Glutamatergic neuron (in vitro differentiated cells): Measurements from ENCODE around the gene PMM2. TPM values are rescaled to one million over a fixed set of nuclear protein-coding genes. Genes with fewer than 3 reads are reported as not detected.
A peak's percentile ranks its signal among the peaks of the same experiment; 100 is the strongest.

Experiments
- DNase-seq: peaks from one replicate; pipeline ENCODE4 v3.0.0; 2022
- H3K27ac Mint-ChIP-seq: one replicate; pipeline ENCODE4 v1.8.0; 2020; ENCODE audit warnings: mild to moderate bottlenecking, mixed read lengths, inconsistent platforms; ENCODE audit not compliant: unreplicated experiment
- H3K27me3 Mint-ChIP-seq: one replicate; pipeline ENCODE4 v1.8.0; 2020; ENCODE audit warnings: mild to moderate bottlenecking, moderate library complexity, mixed read lengths, inconsistent platforms; ENCODE audit not compliant: unreplicated experiment
- H3K36me3 Mint-ChIP-seq: one replicate; pipeline ENCODE4 v1.8.0; 2020; ENCODE audit warnings: mild to moderate bottlenecking, mixed read lengths, inconsistent platforms; ENCODE audit not compliant: unreplicated experiment
- H3K4me1 Mint-ChIP-seq: one replicate; pipeline ENCODE4 v1.8.0; 2020; ENCODE audit warnings: mild to moderate bottlenecking, low read depth, mixed read lengths, inconsistent platforms; ENCODE audit not compliant: unreplicated experiment
- H3K4me3 Mint-ChIP-seq: one replicate; pipeline ENCODE4 v1.8.0; 2020; ENCODE audit warnings: mild to moderate bottlenecking, mixed read lengths, inconsistent platforms; ENCODE audit not compliant: unreplicated experiment
- H3K9me3 Mint-ChIP-seq: one replicate; pipeline ENCODE4 v1.8.0; 2020; ENCODE audit warnings: mild to moderate bottlenecking, moderate library complexity, mixed read lengths, inconsistent platforms; ENCODE audit not compliant: unreplicated experiment
- total RNA-seq: library from RNA; stranded (reverse); fragmentation: NEBNext Ultra II Directional; extraction: Animal tissue kit (Norgen Biotek cat#: 25700); gene quantifications from one replicate; pipeline ENCODE4 v1.2.1, GENCODE V29; 2021; ENCODE audit not compliant: unreplicated experiment
- TF ChIP-seq, protein P1 (sequence below): fragments of 200-600 bp; sonication (generic); IDR thresholded peaks from one replicate; pipeline ENCODE4 v1.5.0; 2021; ENCODE audit not compliant: partially characterized antibody, unreplicated experiment

The PMM2 gene
- total RNA-seq, 1 donor from 2014 or later: 23.2 TPM

GRCh38 chr16:8887952-8888560 lies 90.4 kb downstream of the PMM2 start:
- H3K27me3 Mint-ChIP-seq: peaks cover 12% of the 10 kb centered on the region

GRCh38 chr16:8888951-8889892 lies 91.6 kb downstream of the PMM2 start:
- no peak overlapping the region for H3K27ac Mint-ChIP-seq
- TF ChIP-seq, protein P1, sequence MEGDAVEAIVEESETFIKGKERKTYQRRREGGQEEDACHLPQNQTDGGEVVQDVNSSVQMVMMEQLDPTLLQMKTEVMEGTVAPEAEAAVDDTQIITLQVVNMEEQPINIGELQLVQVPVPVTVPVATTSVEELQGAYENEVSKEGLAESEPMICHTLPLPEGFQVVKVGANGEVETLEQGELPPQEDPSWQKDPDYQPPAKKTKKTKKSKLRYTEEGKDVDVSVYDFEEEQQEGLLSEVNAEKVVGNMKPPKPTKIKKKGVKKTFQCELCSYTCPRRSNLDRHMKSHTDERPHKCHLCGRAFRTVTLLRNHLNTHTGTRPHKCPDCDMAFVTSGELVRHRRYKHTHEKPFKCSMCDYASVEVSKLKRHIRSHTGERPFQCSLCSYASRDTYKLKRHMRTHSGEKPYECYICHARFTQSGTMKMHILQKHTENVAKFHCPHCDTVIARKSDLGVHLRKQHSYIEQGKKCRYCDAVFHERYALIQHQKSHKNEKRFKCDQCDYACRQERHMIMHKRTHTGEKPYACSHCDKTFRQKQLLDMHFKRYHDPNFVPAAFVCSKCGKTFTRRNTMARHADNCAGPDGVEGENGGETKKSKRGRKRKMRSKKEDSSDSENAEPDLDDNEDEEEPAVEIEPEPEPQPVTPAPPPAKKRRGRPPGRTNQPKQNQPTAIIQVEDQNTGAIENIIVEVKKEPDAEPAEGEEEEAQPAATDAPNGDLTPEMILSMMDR: no peak
- H3K4me3 Mint-ChIP-seq: no peak overlapping the region
- H3K36me3 Mint-ChIP-seq: peaks cover 6% of the 10 kb centered on the region
- no peak for DNase-seq
- peaks cover 39% of the 10 kb centered on the region for H3K4me1 Mint-ChIP-seq
- H3K27me3 Mint-ChIP-seq: peaks cover 12% of the 10 kb centered on the region
- peaks cover 11% of the 10 kb centered on the region for H3K9me3 Mint-ChIP-seq

More at GRCh38 chr16:8887952-8888560, 90.4 kb downstream of the PMM2 start:
- peaks cover 11% of the 10 kb centered on the region for H3K9me3 Mint-ChIP-seq
- no peak overlapping the region for H3K4me3 Mint-ChIP-seq
- peaks cover 6% of the 10 kb centered on the region for H3K36me3 Mint-ChIP-seq
- peaks cover 35% of the 10 kb centered on the region for H3K4me1 Mint-ChIP-seq
- TF ChIP-seq, protein P1: no peak
- H3K27ac Mint-ChIP-seq: peak overlapping the region; percentile 8
- DNase-seq: no peak

DNA sequence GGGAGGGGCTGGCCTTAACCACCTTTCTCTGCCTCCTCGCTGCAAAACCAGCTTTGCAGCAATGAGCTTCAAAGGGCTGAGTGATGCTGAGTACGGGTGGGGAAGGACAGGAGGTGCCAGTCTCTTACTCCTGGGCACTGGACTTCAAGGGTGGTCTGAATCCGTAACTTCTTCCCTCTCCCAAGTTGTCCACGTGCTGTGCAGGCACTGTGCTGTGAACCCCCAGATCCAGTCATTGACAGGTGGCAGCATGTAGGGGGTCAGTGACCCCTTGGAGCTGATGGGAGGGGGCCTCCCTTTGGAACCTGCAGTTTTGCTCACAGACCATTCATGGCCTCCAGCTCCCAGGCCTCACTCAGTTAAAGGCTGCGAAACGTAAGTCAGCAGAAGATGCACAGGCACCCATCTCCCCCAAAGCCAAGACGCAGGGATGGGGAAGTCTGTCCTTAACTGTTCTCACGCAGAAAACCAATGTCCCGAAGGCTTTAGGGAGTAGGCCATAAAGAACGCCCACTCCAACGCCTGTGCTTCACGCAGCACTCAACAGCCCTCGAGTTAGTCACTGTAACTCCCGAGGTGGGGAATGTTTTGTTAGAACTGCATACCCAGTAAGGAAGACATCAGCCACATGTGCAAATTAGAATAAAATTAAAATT lies 92.4 kb downstream of the PMM2 start:
- TF ChIP-seq, protein P1: no peak
- Mint-ChIP-seq H3K36me3 (peaks cover 12% of the 10 kb centered on the region), H3K27ac (no peak overlapping the region), H3K9me3 (peaks cover 12% of the 10 kb centered on the region), H3K4me1 (peaks cover 41% of the 10 kb centered on the region), H3K27me3 (peaks cover 14% of the 10 kb centered on the region), H3K4me3 (no peak overlapping the region)
- DNase-seq: no peak

- TF ChIP-seq, protein P1: no peak
- no peak overlapping the region for H3K4me3 Mint-ChIP-seq
- DNase-seq: no peak
- H3K36me3 Mint-ChIP-seq: peaks cover 12% of the 10 kb centered on the region
- peaks cover 36% of the 10 kb centered on the region for H3K4me1 Mint-ChIP-seq
- H3K27me3 Mint-ChIP-seq: peaks cover 12% of the 10 kb centered on the region
- no peak overlapping the region for H3K27ac Mint-ChIP-seq
- peaks cover 11% of the 10 kb centered on the region for H3K9me3 Mint-ChIP-seq
Measured at GRCh38 chr16:8890549-8890921, 92.9 kb downstream of the PMM2 start.
